ENCODE data around the gene JUND. TPM values are rescaled to one million over a fixed set of nuclear protein-coding genes. Genes with fewer than 3 reads are reported as not detected.

Gene JUND
- total and polyA plus RNA-seq, 4 donors = 12.8 to 103 (median 41.8) TPM

GRCh38 chr19:18262144-18262543 lies 19.3 kb downstream of the JUND start:
- Histone ChIP-seq H3K27me3 (ENCODE audit: control insufficient read depth in 4 of 4, insufficient read depth in 4 of 4, low read length in 3 of 4) (no peaks in the 10 kb centered on the region), H3K4me3 (ENCODE audit: low read depth in 1 of 3, low read length in 3 of 3) (no peak overlapping the region), H3K36me3 (ENCODE audit: control insufficient read depth in 4 of 4, insufficient read depth in 3 of 4, low read depth in 1 of 4, low read length in 3 of 4) (peaks cover 0 to 24% (median 4%) of the 10 kb centered on the region in 4 donors), H3K9ac (ENCODE audit: low read depth in 1 of 2, low read length in 2 of 2) (no peak overlapping the region), H3K27ac (ENCODE audit: low read depth in 1 of 2, low read length in 2 of 2) (no peak overlapping the region), H3K4me1 (ENCODE audit: control insufficient read depth in 4 of 4, insufficient read depth in 4 of 4, low read length in 3 of 4) (no peaks in the 10 kb centered on the region), H3K9me3 (ENCODE audit: control insufficient read depth in 4 of 4, low read length in 3 of 4) (no peaks in the 10 kb centered on the region)
- no peak for DNase-seq (ENCODE audit: low spot score)
- no peak for TF ChIP-seq FOXA2 (IDR thresholded peaks at IDR 0.05)
- TF ChIP-seq HNF4A (conservative IDR thresholded peaks at IDR 0.05) = no peak
- TF ChIP-seq TAF1 (conservative IDR thresholded peaks at IDR 0.05) = no peak
- no peak for TF ChIP-seq HNF4G (IDR thresholded peaks at IDR 0.05)
- no peak for TF ChIP-seq YY1 (IDR thresholded peaks at IDR 0.05)

GRCh38 chr19:18261474-18261873 lies 19.9 kb downstream of the JUND start:
- Histone ChIP-seq H3K9me3 (ENCODE audit: control insufficient read depth in 4 of 4, low read length in 3 of 4) (no peaks in the 10 kb centered on the region), H3K4me3 (ENCODE audit: low read depth in 1 of 3, low read length in 3 of 3) (no peak overlapping the region), H3K27ac (ENCODE audit: low read depth in 1 of 2, low read length in 2 of 2) (no peak overlapping the region), H3K4me1 (ENCODE audit: control insufficient read depth in 4 of 4, insufficient read depth in 4 of 4, low read length in 3 of 4) (no peaks in the 10 kb centered on the region), H3K36me3 (ENCODE audit: control insufficient read depth in 4 of 4, insufficient read depth in 3 of 4, low read depth in 1 of 4, low read length in 3 of 4) (peaks cover 0 to 18% (median 2%) of the 10 kb centered on the region in 4 donors), H3K9ac (ENCODE audit: low read depth in 1 of 2, low read length in 2 of 2) (no peak overlapping the region), H3K27me3 (ENCODE audit: control insufficient read depth in 4 of 4, insufficient read depth in 4 of 4, low read length in 3 of 4) (no peaks in the 10 kb centered on the region)
- no peak for DNase-seq (ENCODE audit: low spot score)
- WGBS = 89% methylated on average over 2 of the region's 2 CpGs
- TF ChIP-seq RXRA (IDR thresholded peaks at IDR 0.05) (no peak), FOXA2 (IDR thresholded peaks at IDR 0.05) (no peak)

DNA sequence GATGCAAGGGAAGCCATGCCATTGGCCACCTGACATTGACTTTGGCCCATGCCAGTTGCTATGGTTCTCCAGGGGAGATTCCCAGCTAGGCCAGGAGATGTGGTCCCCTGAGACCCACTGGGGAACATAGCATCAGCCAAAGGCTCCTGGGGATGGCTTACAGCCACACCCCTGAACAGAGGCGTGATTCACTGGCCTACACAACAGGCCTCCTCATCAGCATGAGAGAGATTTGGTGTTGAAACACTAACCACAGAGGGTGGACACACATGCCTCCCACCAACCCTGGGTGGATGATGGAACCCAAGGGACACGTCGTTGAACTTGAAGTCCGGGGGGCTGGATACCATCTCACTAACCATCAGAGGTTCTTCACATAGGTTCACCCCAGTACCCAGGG lies 21.5 kb downstream of the JUND start:
- Histone ChIP-seq H3K9ac (ENCODE audit: low read depth in 1 of 2, low read length in 2 of 2) (no peak overlapping the region), H3K27ac (ENCODE audit: low read depth in 1 of 2, low read length in 2 of 2) (no peak overlapping the region), H3K4me3 (ENCODE audit: low read depth in 1 of 3, low read length in 3 of 3) (no peak overlapping the region), H3K9me3 (ENCODE audit: control insufficient read depth in 4 of 4, low read length in 3 of 4) (no peaks in the 10 kb centered on the region), H3K36me3 (ENCODE audit: control insufficient read depth in 4 of 4, insufficient read depth in 3 of 4, low read depth in 1 of 4, low read length in 3 of 4) (peaks cover 0 to 4% (median 0%) of the 10 kb centered on the region in 4 donors), H3K4me1 (ENCODE audit: control insufficient read depth in 4 of 4, insufficient read depth in 4 of 4, low read length in 3 of 4) (no peaks in the 10 kb centered on the region), H3K27me3 (ENCODE audit: control insufficient read depth in 4 of 4, insufficient read depth in 4 of 4, low read length in 3 of 4) (no peaks in the 10 kb centered on the region)
- no peak for DNase-seq (ENCODE audit: low spot score)
- 97% methylated on average over 4 of the region's 4 CpGs for WGBS
- TF ChIP-seq MAX (IDR thresholded peaks at IDR 0.05) (no peak), FOXA1 (IDR thresholded peaks at IDR 0.05) (no peak), HNF4G (IDR thresholded peaks at IDR 0.05) (no peak), YY1 (IDR thresholded peaks at IDR 0.05) (no peak), SP1 (IDR thresholded peaks at IDR 0.05) (no peak), HNF4A (conservative IDR thresholded peaks at IDR 0.05) (no peak), FOXA2 (IDR thresholded peaks at IDR 0.05) (no peak), ZBTB33 (IDR thresholded peaks at IDR 0.05) (no peak), EGR1 (IDR thresholded peaks at IDR 0.05; ENCODE audit: low read depth in 2 of 2) (no peak), JUND (IDR thresholded peaks at IDR 0.05) (no peak), ATF3 (IDR thresholded peaks at IDR 0.05) (no peak), RXRA (IDR thresholded peaks at IDR 0.05) (no peak), NR2F2 (IDR thresholded peaks at IDR 0.05) (no peak), RAD21 (IDR thresholded peaks at IDR 0.05) (no peak), GABPA (IDR thresholded peaks at IDR 0.05 in 1 of 2, conservative IDR thresholded peaks at IDR 0.05 in 1 of 2) (no peak)
- TF ChIP-seq, protein P1, sequence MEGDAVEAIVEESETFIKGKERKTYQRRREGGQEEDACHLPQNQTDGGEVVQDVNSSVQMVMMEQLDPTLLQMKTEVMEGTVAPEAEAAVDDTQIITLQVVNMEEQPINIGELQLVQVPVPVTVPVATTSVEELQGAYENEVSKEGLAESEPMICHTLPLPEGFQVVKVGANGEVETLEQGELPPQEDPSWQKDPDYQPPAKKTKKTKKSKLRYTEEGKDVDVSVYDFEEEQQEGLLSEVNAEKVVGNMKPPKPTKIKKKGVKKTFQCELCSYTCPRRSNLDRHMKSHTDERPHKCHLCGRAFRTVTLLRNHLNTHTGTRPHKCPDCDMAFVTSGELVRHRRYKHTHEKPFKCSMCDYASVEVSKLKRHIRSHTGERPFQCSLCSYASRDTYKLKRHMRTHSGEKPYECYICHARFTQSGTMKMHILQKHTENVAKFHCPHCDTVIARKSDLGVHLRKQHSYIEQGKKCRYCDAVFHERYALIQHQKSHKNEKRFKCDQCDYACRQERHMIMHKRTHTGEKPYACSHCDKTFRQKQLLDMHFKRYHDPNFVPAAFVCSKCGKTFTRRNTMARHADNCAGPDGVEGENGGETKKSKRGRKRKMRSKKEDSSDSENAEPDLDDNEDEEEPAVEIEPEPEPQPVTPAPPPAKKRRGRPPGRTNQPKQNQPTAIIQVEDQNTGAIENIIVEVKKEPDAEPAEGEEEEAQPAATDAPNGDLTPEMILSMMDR (IDR thresholded peaks at IDR 0.05; ENCODE audit: low read depth, low read length, missing input control) = no peak
- TF ChIP-seq, protein P2, sequence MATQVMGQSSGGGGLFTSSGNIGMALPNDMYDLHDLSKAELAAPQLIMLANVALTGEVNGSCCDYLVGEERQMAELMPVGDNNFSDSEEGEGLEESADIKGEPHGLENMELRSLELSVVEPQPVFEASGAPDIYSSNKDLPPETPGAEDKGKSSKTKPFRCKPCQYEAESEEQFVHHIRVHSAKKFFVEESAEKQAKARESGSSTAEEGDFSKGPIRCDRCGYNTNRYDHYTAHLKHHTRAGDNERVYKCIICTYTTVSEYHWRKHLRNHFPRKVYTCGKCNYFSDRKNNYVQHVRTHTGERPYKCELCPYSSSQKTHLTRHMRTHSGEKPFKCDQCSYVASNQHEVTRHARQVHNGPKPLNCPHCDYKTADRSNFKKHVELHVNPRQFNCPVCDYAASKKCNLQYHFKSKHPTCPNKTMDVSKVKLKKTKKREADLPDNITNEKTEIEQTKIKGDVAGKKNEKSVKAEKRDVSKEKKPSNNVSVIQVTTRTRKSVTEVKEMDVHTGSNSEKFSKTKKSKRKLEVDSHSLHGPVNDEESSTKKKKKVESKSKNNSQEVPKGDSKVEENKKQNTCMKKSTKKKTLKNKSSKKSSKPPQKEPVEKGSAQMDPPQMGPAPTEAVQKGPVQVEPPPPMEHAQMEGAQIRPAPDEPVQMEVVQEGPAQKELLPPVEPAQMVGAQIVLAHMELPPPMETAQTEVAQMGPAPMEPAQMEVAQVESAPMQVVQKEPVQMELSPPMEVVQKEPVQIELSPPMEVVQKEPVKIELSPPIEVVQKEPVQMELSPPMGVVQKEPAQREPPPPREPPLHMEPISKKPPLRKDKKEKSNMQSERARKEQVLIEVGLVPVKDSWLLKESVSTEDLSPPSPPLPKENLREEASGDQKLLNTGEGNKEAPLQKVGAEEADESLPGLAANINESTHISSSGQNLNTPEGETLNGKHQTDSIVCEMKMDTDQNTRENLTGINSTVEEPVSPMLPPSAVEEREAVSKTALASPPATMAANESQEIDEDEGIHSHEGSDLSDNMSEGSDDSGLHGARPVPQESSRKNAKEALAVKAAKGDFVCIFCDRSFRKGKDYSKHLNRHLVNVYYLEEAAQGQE (IDR thresholded peaks at IDR 0.05) = no peak
